Measurements from ENCODE around the gene TNNC1. TPM values are rescaled to one million over a fixed set of nuclear protein-coding genes. Genes with fewer than 3 reads are reported as not detected.

Gene TNNC1
- total RNA-seq, 1 experiment from 2014 or later: 5.6 TPM

DNA sequence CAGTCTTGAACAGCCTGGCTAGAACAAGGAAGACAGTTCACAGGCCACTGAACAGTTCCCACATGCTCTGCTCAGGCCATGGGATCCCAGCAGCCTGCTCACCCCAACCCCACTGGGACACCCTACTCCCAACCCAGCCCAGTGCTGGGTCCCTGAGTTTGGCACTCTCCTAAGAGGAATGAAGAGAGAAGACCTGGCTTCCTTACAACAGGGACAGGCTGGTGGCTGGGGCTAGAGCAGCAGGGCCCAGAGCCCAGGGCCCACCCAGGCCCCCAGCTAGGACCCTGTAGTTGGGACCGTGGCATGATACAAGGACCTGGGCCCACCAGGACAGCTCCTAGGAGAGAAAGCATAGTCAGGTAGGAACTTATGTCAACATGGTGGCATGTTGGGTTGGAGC is 52.3 kb downstream of the TNNC1 start:
- Histone ChIP-seq H3K23ac (ENCODE audit: insufficient read length, low read depth, low read length) (no peak overlapping the region), H3K9me3 (ENCODE audit: control insufficient read depth, low read depth, low read length) (no peaks in the 10 kb centered on the region), H3K79me1 (ENCODE audit: insufficient read depth, low read depth, low read length, poor library complexity, severe bottlenecking) (no peaks in the 10 kb centered on the region), H3K27ac (ENCODE audit: insufficient read length, low read depth, low read length) (no peak overlapping the region), H3K56ac (ENCODE audit: insufficient read length, low read depth, low read length) (no peak overlapping the region), H4K20me1 (ENCODE audit: control insufficient read depth, insufficient read depth, insufficient read length) (no peaks in the 10 kb centered on the region), H3K18ac (ENCODE audit: insufficient read length, low read depth, low read length) (no peak overlapping the region), H2BK20ac (ENCODE audit: low read depth, low read length, poor library complexity, severe bottlenecking) (no peak overlapping the region), H3T11ph (ENCODE audit: low read length) (no peak overlapping the region), H4K91ac (ENCODE audit: insufficient read length, low read depth, low read length) (no peak overlapping the region), H2AFZ (ENCODE audit: low read length) (no peak overlapping the region), H3K14ac (ENCODE audit: insufficient read depth, low read length) (no peak overlapping the region), H3K4me1 (ENCODE audit: insufficient read depth, low read length) (no peaks in the 10 kb centered on the region), H3K4me2 (ENCODE audit: insufficient read depth, insufficient read length, low read length) (no peak overlapping the region), H3K79me2 (ENCODE audit: insufficient read depth, low read length) (no peaks in the 10 kb centered on the region), H3K4ac (ENCODE audit: low read depth, low read length) (no peak overlapping the region), H2AK5ac (ENCODE audit: insufficient read length, low read length) (no peak overlapping the region), H4K8ac (replicated peaks; ENCODE audit: insufficient read length, low read depth, low read length) (no peak overlapping the region), H2BK12ac (ENCODE audit: insufficient read length, low read depth, low read length) (no peak overlapping the region), H4K5ac (ENCODE audit: insufficient read length, low read depth, low read length) (no peak overlapping the region), H2BK5ac (ENCODE audit: insufficient read length, low read length) (no peak overlapping the region), H2BK120ac (ENCODE audit: low read depth, low read length, poor library complexity, severe bottlenecking) (no peak overlapping the region), H2BK15ac (ENCODE audit: low read depth, low read length) (no peak overlapping the region), H3K9ac (ENCODE audit: extremely low read depth, insufficient read length, low read length) (no peak overlapping the region), H3K23me2 (ENCODE audit: insufficient read length, low read depth, low read length, poor library complexity, severe bottlenecking) (no peaks in the 10 kb centered on the region), H3K27me3 (ENCODE audit: insufficient read depth, low read length) (no peaks in the 10 kb centered on the region)
- H3K9me3 Mint-ChIP-seq: no peaks in the 10 kb centered on the region
- DNase-seq: no peak
- no peaks in the 10 kb centered on the region for H3K4me1 Mint-ChIP-seq
- H3K36me3 Mint-ChIP-seq (ENCODE audit: insufficient read depth in 1 of 3, low read depth in 3 of 3): peaks cover 35 to 57% (median 49%) of the 10 kb centered on the region in 3 experiments
- TF ChIP-seq, protein P1, sequence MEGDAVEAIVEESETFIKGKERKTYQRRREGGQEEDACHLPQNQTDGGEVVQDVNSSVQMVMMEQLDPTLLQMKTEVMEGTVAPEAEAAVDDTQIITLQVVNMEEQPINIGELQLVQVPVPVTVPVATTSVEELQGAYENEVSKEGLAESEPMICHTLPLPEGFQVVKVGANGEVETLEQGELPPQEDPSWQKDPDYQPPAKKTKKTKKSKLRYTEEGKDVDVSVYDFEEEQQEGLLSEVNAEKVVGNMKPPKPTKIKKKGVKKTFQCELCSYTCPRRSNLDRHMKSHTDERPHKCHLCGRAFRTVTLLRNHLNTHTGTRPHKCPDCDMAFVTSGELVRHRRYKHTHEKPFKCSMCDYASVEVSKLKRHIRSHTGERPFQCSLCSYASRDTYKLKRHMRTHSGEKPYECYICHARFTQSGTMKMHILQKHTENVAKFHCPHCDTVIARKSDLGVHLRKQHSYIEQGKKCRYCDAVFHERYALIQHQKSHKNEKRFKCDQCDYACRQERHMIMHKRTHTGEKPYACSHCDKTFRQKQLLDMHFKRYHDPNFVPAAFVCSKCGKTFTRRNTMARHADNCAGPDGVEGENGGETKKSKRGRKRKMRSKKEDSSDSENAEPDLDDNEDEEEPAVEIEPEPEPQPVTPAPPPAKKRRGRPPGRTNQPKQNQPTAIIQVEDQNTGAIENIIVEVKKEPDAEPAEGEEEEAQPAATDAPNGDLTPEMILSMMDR (conservative IDR thresholded peaks at IDR 0.05): no peak
- no peak overlapping the region for H3K4me3 Mint-ChIP-seq
- H3K27ac Mint-ChIP-seq: no peak overlapping the region; a peak in 1 of 7 replicates
- no CpG with 5 or more reads among the region's 1 CpG for WGBS (ENCODE audit: extremely low coverage, insufficient read length, low lambda C conversion rate)
- H3K27me3 Mint-ChIP-seq (ENCODE audit: low read depth): no peaks in the 10 kb centered on the region

Other genes with a start within 250 kb of the TNNC1 start
- not detected in 2 replicates for gene TLR9, start 228.4 kb downstream of the TNNC1 start, total RNA-seq (2021)
- gene TWF2, start 214.9 kb downstream of the TNNC1 start, total RNA-seq (2021): 44.8 and 50.9 TPM in 2 replicates
- 6.1 and 7.4 TPM in 2 replicates for gene PPM1M, start 208.3 kb downstream of the TNNC1 start, total RNA-seq (2021)
- 83.1 and 84.3 TPM in 2 replicates for gene WDR82, start 175.4 kb downstream of the TNNC1 start, total RNA-seq (2021)
- gene GLYCTK, start 166.2 kb downstream of the TNNC1 start, total RNA-seq (2021): 8.4 and 8.8 TPM in 2 replicates
- 2.0 and 2.3 TPM in 2 replicates for gene DNAH1, start 137.7 kb downstream of the TNNC1 start, total RNA-seq (2021)
- 79.6 and 84.1 TPM in 2 replicates for gene BAP1, start 44.0 kb downstream of the TNNC1 start, total RNA-seq (2021)
- gene PHF7, start 43.4 kb downstream of the TNNC1 start, total RNA-seq (2021): 9.4 and 9.9 TPM in 2 replicates
- 1.7 and 2.4 TPM in 2 replicates for gene SEMA3G, start 8.9 kb downstream of the TNNC1 start, total RNA-seq (2021)
- 99.0 and 104 TPM in 2 replicates for gene NISCH, start 1.6 kb upstream of the TNNC1 start, total RNA-seq (2021)
- 0.90 and 1.5 TPM in 2 replicates for gene STAB1, start 41.3 kb upstream of the TNNC1 start, total RNA-seq (2021)
- gene NT5DC2, start 79.8 kb upstream of the TNNC1 start, total RNA-seq (2021): 441 and 444 TPM in 2 replicates
- gene UQCC5, start 82.6 kb upstream of the TNNC1 start, total RNA-seq (2021): 39.1 and 45.8 TPM in 2 replicates
- gene PBRM1, start 231.9 kb upstream of the TNNC1 start, total RNA-seq (2021): 70.0 and 74.2 TPM in 2 replicates
- 245 and 250 TPM in 2 replicates for gene GNL3, start 232.0 kb upstream of the TNNC1 start, total RNA-seq (2021)